Mononuclear cell (primary cell): ENCODE data around the gene ATP9A. TPM values are rescaled to one million over a fixed set of nuclear protein-coding genes. Genes with fewer than 3 reads are reported as not detected.

Source experiments
- H3K27me3 ChIP-seq: 2 replicates; pipeline ENCODE4 v1.6.0; 2011; ENCODE audit warnings: low read length, control low read depth; ENCODE audit not compliant: insufficient read depth
- H3K4me1 ChIP-seq: 2 replicates; pipeline ENCODE4 v1.5.1; 2011; ENCODE audit warnings: mild to moderate bottlenecking, low read length, control low read depth; ENCODE audit not compliant: insufficient read depth
- H3K4me3 ChIP-seq: 2 replicates; pipeline ENCODE4 v1.5.1; 2011; ENCODE audit warnings: mild to moderate bottlenecking, low read length, moderate library complexity
- H3K9me3 ChIP-seq: 2 replicates; pipeline ENCODE4 v1.5.1; 2011; ENCODE audit warnings: low read depth, mild to moderate bottlenecking, control low read depth, low read length
- total RNA-seq: library from RNA; depleted of rRNA; stranded (reverse); fragments of >200 nt; gene quantifications from one replicate; pipeline ENCODE4 v1.2.3, GENCODE V29; 2012

Gene ATP9A
- total RNA-seq, 1 donor = 2.3 TPM

- Histone ChIP-seq H3K4me3 (no peak overlapping the region), H3K27me3 (no peaks in the 10 kb centered on the region), H3K9me3 (no peaks in the 10 kb centered on the region), H3K4me1 (no peaks in the 10 kb centered on the region)
These were observed 153.5 kb downstream of the ATP9A start for GRCh38 chr20:51614687-51615086.

GRCh38 chr20:51613580-51613979 lies 154.6 kb downstream of the ATP9A start:
- Histone ChIP-seq H3K4me1 (no peaks in the 10 kb centered on the region), H3K4me3 (no peak overlapping the region), H3K27me3 (no peaks in the 10 kb centered on the region), H3K9me3 (no peaks in the 10 kb centered on the region)

GRCh38 chr20:51612896-51613295 lies 155.3 kb downstream of the ATP9A start:
- H3K9me3 ChIP-seq = no peaks in the 10 kb centered on the region
- H3K27me3 ChIP-seq = no peaks in the 10 kb centered on the region
- H3K4me3 ChIP-seq = no peak overlapping the region
- H3K4me1 ChIP-seq = no peaks in the 10 kb centered on the region

- Histone ChIP-seq H3K27me3 (no peaks in the 10 kb centered on the region), H3K4me3 (no peak overlapping the region), H3K4me1 (no peaks in the 10 kb centered on the region), H3K9me3 (no peaks in the 10 kb centered on the region)
These were observed 156.6 kb downstream of the ATP9A start for GRCh38 chr20:51611625-51611890.

DNA sequence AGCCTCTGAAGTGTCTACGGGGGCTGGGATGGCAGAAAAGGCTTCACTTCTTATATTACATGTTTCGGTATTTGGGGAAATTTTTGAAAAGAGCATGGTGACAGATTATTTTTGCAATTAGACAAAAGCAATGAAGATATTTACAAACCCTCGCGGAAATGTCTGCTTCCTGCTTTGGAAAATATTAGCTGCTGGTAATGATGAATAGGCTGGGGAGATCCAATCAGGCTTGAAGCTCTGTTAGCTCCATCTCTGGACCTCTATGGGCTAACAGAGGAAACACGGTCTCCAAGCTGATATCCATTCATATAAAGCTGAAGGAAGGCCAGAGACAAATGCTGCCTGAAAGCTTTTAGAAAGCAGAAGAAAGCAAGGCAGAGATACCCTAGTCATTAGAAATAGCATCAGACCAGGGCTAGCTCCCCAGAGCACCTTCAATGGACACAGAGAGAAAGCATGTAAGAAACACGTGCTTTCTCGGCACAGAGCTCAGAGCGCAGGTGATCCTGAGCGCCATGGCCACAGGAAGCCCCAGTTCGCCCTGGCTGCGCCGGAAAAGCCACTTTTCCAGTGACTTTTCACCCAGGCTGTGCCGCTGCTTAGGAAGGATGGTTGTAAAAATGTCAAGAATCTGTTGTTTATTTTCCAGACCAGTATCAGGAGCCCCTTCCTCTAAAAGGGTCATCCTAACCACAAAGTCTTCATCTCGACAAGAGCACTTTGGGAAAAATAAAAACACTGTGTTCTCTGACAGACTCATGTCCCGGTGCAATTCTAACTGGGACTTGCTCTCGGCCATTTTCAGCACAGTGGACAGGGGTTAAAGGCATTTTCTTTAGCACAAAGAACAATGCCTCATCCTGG lies 157.2 kb downstream of the ATP9A start:
- Histone ChIP-seq H3K9me3 (no peaks in the 10 kb centered on the region), H3K4me1 (no peaks in the 10 kb centered on the region), H3K4me3 (no peak overlapping the region), H3K27me3 (no peaks in the 10 kb centered on the region)

GRCh38 chr20:51610111-51610510 lies 158.1 kb downstream of the ATP9A start:
- Histone ChIP-seq H3K9me3 (no peaks in the 10 kb centered on the region), H3K27me3 (no peaks in the 10 kb centered on the region), H3K4me3 (no peak overlapping the region), H3K4me1 (no peaks in the 10 kb centered on the region)

- Histone ChIP-seq H3K27me3 (no peaks in the 10 kb centered on the region), H3K4me3 (no peak overlapping the region), H3K9me3 (no peaks in the 10 kb centered on the region), H3K4me1 (no peaks in the 10 kb centered on the region)
These were observed 158.9 kb downstream of the ATP9A start for GRCh38 chr20:51609251-51609650.

DNA sequence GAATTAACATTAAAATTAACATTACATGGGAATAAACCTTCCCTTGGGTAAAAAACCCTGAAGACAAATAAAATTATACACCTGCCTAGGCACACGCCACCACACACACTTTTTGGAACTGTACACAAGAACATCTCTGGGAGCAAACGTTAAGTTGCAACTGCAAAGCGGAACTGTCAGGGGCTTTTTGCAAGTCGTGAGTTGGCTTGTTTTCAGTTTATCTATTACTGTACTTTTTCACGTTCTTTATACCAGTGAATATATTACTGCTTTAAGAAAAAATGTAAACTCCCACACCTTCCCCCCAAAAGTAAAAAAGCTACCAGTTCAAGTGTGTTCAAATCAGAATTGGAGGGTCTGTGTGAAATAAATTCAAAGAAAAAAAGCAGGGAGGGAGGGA lies 160.1 kb downstream of the ATP9A start:
- Histone ChIP-seq H3K4me3 (no peak overlapping the region), H3K27me3 (no peaks in the 10 kb centered on the region), H3K4me1 (no peaks in the 10 kb centered on the region), H3K9me3 (no peaks in the 10 kb centered on the region)

DNA sequence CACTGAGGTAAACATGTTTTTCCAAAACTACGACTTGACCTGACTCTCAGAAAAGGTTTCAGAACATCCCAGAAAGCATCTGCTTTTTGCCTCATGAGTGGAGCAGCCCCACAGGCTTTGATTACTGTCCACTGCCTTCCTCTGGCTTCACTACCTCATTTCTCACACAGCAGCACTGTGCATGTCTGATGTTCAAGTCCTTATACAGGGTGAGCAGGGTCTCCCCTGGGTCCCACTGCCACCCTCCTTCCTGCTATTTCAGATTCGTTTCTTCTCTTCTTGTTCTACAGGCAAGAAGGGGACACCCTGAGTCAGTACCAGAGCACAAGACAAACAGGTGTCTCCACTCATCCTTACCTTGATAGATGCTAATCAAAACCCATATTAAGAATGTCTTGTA lies 161.0 kb downstream of the ATP9A start:
- no peaks in the 10 kb centered on the region for H3K4me1 ChIP-seq
- H3K4me3 ChIP-seq = no peak overlapping the region
- no peaks in the 10 kb centered on the region for H3K9me3 ChIP-seq
- no peaks in the 10 kb centered on the region for H3K27me3 ChIP-seq

DNA sequence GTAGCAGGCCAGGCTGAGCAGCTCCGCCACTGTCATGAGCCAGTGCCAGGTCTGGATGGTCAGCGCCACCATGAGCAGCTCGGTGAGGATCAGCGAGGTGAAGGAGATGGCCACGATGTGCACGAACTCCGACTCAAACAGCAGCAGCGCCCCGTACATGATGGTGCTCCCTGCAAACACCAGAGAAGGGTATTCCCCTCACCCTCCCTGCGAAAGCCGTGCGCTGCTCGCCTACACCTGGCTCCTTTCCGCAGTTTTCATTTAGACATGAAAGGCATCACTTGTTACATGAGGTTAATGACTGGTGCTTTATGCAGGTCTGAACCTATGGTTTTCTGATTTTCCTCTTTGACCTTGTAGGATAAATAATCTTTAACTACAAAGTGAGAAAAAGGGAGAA lies 163.3 kb downstream of the ATP9A start:
- no peak overlapping the region for H3K4me3 ChIP-seq
- no peaks in the 10 kb centered on the region for H3K27me3 ChIP-seq
- H3K9me3 ChIP-seq = no peaks in the 10 kb centered on the region
- no peaks in the 10 kb centered on the region for H3K4me1 ChIP-seq

DNA sequence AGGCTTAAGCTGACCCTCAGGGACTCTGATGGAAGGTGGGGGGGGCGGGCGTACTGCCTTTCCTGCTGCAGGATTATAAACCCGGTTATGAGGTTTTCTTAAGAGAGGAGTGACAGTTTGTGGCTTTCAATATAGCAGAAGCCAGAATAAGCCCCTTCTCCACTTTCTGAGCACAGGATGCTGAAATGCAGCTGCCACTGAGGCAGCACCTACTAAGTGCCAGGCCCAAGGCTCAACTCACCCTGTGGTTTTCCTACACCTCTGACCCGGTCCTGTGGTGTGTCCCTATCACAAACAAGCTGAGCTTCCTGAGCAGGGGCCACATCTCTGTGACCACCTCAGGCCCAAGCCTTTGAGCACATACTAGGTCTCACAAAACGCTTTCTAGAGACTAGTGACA lies 166.1 kb downstream of the ATP9A start:
- H3K4me3 ChIP-seq = no peak overlapping the region
- H3K27me3 ChIP-seq = no peaks in the 10 kb centered on the region
- H3K4me1 ChIP-seq = no peaks in the 10 kb centered on the region
- H3K9me3 ChIP-seq = no peaks in the 10 kb centered on the region

DNA sequence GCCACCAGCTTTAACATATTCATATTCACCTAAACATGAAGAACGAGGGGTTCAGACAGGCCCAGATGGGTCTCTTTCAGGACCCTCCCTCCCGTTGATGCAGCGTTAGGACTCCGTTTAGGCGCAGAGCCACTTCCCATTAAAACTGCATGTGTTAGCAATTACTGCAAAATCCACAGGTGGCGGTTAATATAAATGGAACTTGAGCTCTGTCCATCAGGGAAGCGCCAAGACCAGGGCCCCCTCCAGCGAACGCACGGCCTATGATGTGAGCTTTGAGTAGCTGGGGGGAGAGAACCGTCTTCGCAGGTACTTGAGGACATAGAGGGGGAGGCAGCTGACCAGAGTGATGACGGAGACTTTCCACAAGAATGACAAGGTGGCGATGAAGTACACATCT lies 167.2 kb downstream of the ATP9A start:
- no peaks in the 10 kb centered on the region for H3K9me3 ChIP-seq
- no peak overlapping the region for H3K4me3 ChIP-seq
- H3K27me3 ChIP-seq = no peaks in the 10 kb centered on the region
- no peaks in the 10 kb centered on the region for H3K4me1 ChIP-seq

DNA sequence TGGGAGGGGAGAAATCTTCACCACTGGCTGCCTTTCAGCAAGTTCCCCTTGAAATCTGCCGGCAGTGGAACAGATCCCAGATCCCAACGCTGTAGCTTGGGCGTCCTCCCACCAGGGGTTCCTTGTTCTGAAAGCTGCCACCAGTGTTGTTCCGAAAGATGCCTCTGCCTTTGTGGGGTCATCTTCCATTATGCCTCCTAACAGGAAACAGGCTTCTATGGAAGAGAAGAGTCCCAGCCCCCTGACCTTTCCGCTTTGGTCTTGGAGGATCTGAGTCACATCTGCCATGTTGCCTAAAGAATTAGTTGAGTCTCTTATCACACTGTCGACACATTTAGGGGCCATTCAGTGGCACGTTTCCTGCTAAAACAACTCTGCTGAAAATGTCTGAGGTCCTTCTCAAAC lies 168.2 kb downstream of the ATP9A start:
- H3K27me3 ChIP-seq = no peaks in the 10 kb centered on the region
- no peaks in the 10 kb centered on the region for H3K9me3 ChIP-seq
- H3K4me1 ChIP-seq = peaks cover 6% of the 10 kb centered on the region
- H3K4me3 ChIP-seq = no peak overlapping the region

- Histone ChIP-seq H3K4me1 (peaks cover 16% of the 10 kb centered on the region), H3K4me3 (no peak overlapping the region), H3K9me3 (no peaks in the 10 kb centered on the region), H3K27me3 (no peaks in the 10 kb centered on the region)
These were observed 169.6 kb downstream of the ATP9A start for GRCh38 chr20:51598556-51598955.

DNA sequence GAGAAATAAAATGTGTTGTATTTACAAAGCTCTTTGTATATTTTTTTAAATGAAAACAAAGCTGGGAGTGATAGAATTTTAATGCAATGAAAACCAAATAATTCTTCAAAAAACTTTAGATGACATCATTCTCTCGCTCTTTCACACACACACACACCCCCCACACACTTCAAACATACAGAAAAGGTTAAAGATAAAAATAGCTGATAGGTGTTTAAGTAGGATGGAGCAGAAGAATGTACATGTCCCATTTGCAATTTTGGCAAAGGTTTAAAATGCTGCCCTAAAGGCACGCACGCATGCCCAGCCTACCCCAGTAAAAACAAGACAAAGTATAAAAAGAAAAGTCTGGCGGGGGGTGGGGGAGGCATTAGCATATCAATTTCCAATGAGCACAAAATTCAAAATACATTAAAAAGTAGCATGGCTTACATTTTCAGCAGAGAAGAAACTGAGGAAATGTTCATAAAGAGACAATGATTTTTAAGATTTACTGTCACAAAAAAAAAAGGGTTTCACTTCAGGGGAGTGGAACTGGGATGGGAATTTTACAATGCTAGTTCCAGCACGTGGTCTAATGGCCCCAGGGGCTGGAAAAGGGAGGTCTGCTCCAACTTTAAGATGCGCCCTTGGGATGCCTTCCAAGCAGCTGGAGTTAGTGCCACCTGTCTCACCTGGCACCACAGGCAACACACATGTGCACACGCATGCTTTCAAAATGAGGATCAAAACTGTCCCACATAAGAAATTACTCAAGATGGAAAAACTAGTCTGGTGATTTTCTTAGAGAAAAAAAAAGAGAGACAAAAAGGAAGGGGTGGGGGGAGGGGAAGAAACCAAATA lies 170.6 kb downstream of the ATP9A start:
- Histone ChIP-seq H3K4me1 (peaks cover 16% of the 10 kb centered on the region), H3K9me3 (no peaks in the 10 kb centered on the region)

More for the DNA sequence above, 170.6 kb downstream of the ATP9A start:
- no peak overlapping the region for H3K4me3 ChIP-seq
- H3K27me3 ChIP-seq = no peaks in the 10 kb centered on the region
